HG03135 (cell line): ENCODE results near the gene BHLHE23.

Source experiments
- ATAC-seq: cut with Tn5 transposase; IDR thresholded peaks from one replicate; pipeline ENCODE4 v1.9.1; 2021; ENCODE audit warnings: mild to moderate bottlenecking, moderate library complexity; ENCODE audit not compliant: unreplicated experiment

The BHLHE23 gene

DNA sequence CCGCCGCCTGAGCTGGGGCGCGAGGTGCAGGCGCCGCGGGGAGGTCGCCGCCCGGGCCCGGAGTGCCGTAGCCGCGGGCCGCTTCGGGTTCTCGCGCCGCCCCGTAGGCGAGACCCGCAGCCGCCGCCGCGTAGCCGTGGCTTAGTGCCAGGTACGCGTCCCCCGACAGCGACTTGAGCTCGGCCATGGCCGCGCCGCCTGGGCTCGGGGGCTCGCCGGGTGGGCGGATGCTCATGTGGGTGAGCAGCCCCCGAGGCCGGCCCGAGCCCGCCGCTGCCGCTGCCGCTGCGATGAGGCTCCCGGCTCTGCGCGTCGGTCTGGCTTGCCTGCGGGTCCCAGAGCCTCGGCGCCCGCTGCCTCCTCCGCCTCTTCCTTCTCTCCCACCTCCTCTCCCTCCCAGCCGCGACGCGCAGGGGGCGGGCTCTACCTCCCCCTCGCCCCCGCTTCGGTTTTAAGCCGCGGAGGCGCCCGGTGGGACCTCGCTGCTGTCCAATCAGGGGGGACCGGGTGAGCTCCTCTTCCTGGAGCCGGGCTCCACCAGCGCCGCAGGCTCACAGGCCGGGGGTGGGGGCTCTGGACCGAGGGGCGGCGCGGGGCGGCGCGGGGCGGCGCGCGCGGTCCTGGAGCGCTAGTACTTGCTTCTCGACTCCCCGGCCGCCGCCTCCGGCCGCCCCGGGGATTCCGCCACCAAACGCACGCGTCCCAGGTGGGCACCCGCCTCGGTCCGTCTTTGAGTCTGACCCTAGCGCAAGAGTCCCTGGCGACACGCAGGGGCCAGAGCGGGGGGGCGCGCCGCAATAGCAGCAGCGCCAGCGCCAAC is at the start of gene BHLHE23:
BHLHE23 (minus strand) TSS at position 425 of the 820 bp plus-strand sequence; CDS start at position 235, 190 bp downstream.
- ATAC-seq: no peak

DNA sequence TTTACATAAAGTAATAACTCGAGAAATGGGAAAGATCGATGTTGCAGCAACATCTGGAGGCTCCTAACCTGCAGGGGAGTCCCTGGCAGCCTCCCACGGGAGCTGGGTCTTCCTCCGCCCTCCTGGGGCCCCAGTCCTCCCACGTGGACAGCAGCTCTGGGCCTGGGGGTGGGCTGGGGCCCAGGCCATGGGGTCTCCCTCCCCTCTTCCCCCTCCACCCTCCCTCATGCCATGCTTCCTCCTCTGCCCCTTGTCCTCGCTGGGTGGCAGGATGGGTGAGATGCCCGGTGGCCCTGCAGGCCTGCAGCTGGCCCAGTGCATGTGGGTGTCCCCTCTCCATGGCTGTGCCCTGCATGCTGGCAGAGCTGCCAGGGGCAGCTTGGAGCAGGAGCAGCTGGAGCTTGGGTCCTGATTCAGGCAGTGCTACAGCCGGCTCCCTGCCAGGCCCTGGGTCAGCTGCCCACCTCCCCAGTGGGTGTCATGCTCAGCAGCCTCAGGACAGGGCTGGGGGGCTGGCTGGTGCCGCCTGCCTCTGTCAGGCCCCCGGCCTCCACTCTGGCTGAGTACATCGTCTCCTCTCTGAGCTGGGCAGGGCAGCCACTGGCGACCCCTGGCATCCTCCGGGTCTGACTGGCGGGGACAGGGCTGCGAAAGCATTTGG is 48.9 kb upstream of the BHLHE23 start:
- no peak for ATAC-seq

DNA sequence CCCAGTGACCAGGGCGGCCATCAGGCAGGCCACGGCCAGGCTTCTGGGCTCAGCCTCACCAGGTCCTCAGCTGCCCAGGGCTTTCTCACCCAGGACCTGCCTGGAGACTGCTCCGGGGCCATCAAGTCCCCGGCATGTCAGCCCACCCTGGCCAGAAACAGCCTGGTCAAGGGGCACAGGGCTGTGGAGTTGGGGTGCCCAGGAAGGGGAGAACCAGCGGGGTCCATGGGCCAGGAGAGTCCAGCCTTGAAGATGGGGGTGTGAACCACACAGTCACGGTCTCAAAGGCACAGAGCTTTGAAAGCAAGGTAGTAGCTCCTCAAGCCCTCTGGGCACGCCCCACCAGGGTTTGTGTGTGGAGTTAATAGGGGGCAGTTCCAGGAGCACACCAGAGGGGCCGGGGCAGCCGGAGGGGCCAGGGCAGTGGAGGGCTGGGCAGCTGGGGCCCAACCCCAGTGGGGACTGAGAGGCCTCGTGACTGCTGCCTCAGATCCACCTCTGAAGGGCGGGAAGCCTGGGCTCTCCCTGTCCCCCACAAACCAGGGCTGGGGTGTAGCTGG is 48.0 kb upstream of the BHLHE23 start:
- ATAC-seq: no peak

- ATAC-seq: no peak
These were observed 47.3 kb upstream of the BHLHE23 start for GRCh38 chr20:63054103-63054474.

GRCh38 chr20:63053432-63054102 is 46.8 kb upstream of the BHLHE23 start:
- ATAC-seq: no peak

- ATAC-seq: no peak
These were observed 46.0 kb upstream of the BHLHE23 start for GRCh38 chr20:63052571-63053431.

- no peak for ATAC-seq
These were observed 45.1 kb upstream of the BHLHE23 start for GRCh38 chr20:63051911-63052310.

DNA sequence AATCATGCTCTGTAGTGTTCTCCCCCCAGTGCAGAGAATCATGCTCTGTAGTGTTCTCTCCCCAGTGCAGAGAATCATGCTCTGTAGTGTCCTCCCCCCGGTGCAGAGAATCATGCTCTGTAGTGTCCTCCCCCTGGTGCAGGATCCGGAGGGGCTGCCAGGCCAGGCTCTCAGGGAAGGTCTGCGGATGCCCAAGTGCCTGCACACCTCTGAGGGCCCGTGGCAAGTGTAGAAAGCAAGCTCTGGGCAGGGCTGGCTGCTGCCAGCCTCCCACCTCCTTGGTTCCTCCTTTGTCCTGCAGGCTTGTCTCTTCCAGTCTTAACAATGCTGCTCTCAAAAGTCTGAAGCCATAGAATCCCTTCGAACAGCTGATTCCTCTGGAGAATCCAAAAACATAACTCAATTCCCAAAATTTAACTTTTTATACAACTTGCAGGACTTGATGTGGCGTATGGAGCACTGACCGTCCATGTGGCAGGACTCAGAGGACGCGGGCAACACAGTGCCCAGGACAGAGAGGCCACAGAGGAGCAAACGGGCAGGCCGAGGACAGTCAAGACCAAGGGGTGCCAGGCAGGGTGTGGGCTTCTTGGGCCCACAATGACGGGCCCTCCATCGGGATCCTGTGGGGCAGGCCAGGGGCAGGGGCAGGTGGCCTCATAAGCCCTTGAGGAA is 44.6 kb upstream of the BHLHE23 start:
- no peak for ATAC-seq

GRCh38 chr20:63050406-63050805 is 43.6 kb upstream of the BHLHE23 start:
- no peak for ATAC-seq

DNA sequence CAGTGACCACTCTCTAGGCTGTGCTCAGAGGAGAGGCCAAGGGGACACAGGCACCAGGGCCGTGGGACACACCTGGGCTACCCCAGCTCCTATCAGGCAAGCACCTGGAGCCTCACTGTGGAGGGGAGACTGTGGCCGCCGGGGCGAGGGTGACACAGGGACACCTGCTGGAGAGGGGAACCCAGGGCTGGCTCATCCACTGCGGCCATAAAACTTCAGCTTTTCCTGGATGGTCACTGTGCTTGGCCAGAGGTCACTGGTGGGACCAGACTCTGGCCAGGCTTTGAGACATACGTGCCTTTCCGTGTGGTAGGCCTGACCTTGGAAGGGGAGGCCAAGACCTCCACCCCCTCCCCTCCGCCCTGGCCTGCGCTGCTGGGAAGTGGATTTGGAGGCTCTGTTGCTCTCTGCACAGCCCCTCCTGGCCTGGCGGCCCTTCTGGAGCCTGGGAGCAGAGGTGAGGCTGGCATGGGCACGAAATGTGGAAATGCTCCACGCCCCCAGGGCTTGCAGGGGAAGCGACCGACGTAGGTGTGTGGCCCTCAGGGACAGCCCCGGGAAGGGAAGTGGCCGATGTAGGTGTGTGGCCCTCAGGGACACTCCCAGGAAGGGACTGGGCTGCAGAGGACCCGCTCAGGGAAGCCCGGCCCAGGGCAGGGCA is 42.9 kb upstream of the BHLHE23 start:
- ATAC-seq: no peak

- no peak for ATAC-seq
These were observed 42.4 kb upstream of the BHLHE23 start for GRCh38 chr20:63049191-63049518.

GRCh38 chr20:63048516-63049190 is 41.9 kb upstream of the BHLHE23 start:
- no peak for ATAC-seq

- ATAC-seq: no peak
These were observed 41.2 kb upstream of the BHLHE23 start for GRCh38 chr20:63047946-63048345.

DNA sequence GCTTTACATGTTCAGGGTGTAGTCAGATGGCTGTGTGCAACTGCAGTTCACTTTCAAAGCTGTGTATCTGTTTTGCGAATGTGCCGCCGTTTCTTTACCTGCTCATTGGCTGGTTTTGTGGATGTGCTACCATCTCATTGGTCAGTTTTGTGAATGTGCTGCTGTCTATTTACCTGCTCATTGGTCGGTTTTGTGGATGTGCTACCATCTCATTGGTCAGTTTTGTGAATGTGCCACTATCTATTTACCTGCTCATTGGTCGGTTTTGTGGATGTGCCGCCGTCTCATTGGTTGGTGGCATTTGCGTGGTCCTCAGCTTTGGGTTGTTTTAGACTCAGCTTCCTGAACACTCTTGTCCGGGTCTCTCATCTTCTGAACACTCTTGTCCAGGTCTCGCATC is 40.5 kb upstream of the BHLHE23 start:
- no peak for ATAC-seq

GRCh38 chr20:63046841-63047240 is 40.1 kb upstream of the BHLHE23 start:
- no peak for ATAC-seq

- no peak for ATAC-seq
These were observed 39.2 kb upstream of the BHLHE23 start for GRCh38 chr20:63045991-63046390.

- no peak for ATAC-seq
These were observed 38.6 kb upstream of the BHLHE23 start for GRCh38 chr20:63045401-63045800.

GRCh38 chr20:63044605-63045004 is 37.8 kb upstream of the BHLHE23 start:
- ATAC-seq: no peak

- ATAC-seq: no peak
These were observed 37.4 kb upstream of the BHLHE23 start for GRCh38 chr20:63044204-63044600.
